Cardiac muscle cell (in vitro differentiated cells and primary cell): Measurements from ENCODE around the gene TCTN1. TPM values are rescaled to one million over a fixed set of nuclear protein-coding genes. Genes with fewer than 3 reads are reported as not detected.
"Not testable (repeated sequence)": the region's sequence is repeated elsewhere in the genome, so short reads cannot be mapped to it uniquely, and the experiment has no call there.

Experiments used
- DNase-seq, 2 donors: peaks; one replicate each; pipeline versions ENCODE4 v3.0.0 to v3.0.0-alpha.2; 2010 to 2017; ENCODE audit warnings: low read depth in 1 of 2, low spot score in 1 of 2
- H3K27ac ChIP-seq: fragments of 200-600 bp; sonication (generic); 2 replicates; pipeline ENCODE4 v1.5.1; 2016
- H3K27me3 ChIP-seq: fragments of 200-600 bp; sonication (generic); 2 replicates; pipeline ENCODE4 v1.6.0; 2016; ENCODE audit warnings: control low read depth
- H3K36me3 ChIP-seq: fragments of 200-600 bp; sonication (generic); 2 replicates; pipeline ENCODE4 v1.5.1; 2016; ENCODE audit warnings: control low read depth
- H3K4me1 ChIP-seq: fragments of 200-600 bp; sonication (generic); 2 replicates; pipeline ENCODE4 v1.8.1; 2017; ENCODE audit warnings: low read depth, mild to moderate bottlenecking, mixed run types
- H3K4me3 ChIP-seq: fragments of 200-600 bp; sonication (generic); 2 replicates; pipeline ENCODE4 v1.5.1; 2016; ENCODE audit warnings: mild to moderate bottlenecking
- H3K9me3 ChIP-seq: fragments of 200-600 bp; sonication (generic); 2 replicates; pipeline ENCODE4 v1.5.1; 2017; ENCODE audit warnings: low read depth, mild to moderate bottlenecking, control low read depth
- polyA plus RNA-seq: library from polyadenylated mRNA; unstranded; fragments of >200 nt; fragmentation: Nextera tagmentation; extraction: Ambion mirVana; gene quantifications from 2 replicates; pipeline ENCODE4 v1.2.1, GENCODE V29; 2016
- total RNA-seq: library from RNA; depleted of rRNA; stranded (reverse); fragments of >200 nt; gene quantifications from 2 replicates; pipeline ENCODE4 v1.2.3, GENCODE V29; 2016
- TF ChIP-seq, protein P1 (sequence below): IDR thresholded peaks from 2 replicates; pipeline ENCODE4 v1.5.1; 2012; ENCODE audit warnings: low read depth, mild to moderate bottlenecking, low read length

Gene TCTN1
- total and polyA plus RNA-seq, 2 experiments from 2014 or later: 49.1 to 54.1 TPM

DNA sequence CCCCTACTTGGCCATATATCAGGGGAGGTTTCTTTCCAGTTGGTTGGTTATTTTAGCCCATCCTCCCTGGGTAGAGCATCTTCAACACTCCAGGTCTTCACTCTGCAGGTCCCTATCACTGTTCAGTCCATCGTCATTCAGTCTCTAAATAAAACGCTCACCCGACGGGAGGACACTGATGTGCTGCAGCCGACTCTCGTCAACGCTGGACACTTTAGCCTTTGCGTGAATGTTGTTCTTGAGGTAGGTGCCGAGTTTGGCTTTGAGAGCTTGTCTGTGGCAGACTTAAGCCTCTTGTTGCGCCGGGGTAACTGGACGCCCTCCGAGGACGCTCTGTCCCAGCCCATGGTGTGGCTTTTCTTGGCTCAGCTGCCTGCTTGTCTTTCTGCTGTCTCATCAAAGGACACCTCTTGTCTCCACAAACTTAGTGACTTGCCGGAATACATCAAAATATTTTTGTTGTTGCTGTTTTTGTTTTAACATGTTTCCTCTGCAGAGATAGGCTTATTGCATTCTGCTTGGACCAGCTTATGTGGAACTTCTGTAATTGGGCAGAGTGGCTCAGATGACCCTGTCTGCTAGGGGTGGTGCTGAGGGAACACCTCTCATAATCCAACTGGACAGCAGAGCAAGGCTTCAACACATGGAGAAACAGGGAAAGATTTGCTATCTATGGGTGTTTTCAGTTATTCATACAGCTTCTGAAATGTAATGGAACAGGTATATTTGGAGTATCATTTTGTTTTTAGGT is 26.5 kb downstream of the TCTN1 start:
- H3K27ac ChIP-seq: peak overlapping the region; percentile 3
- TF ChIP-seq, protein P1, sequence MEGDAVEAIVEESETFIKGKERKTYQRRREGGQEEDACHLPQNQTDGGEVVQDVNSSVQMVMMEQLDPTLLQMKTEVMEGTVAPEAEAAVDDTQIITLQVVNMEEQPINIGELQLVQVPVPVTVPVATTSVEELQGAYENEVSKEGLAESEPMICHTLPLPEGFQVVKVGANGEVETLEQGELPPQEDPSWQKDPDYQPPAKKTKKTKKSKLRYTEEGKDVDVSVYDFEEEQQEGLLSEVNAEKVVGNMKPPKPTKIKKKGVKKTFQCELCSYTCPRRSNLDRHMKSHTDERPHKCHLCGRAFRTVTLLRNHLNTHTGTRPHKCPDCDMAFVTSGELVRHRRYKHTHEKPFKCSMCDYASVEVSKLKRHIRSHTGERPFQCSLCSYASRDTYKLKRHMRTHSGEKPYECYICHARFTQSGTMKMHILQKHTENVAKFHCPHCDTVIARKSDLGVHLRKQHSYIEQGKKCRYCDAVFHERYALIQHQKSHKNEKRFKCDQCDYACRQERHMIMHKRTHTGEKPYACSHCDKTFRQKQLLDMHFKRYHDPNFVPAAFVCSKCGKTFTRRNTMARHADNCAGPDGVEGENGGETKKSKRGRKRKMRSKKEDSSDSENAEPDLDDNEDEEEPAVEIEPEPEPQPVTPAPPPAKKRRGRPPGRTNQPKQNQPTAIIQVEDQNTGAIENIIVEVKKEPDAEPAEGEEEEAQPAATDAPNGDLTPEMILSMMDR: no peak

DNA sequence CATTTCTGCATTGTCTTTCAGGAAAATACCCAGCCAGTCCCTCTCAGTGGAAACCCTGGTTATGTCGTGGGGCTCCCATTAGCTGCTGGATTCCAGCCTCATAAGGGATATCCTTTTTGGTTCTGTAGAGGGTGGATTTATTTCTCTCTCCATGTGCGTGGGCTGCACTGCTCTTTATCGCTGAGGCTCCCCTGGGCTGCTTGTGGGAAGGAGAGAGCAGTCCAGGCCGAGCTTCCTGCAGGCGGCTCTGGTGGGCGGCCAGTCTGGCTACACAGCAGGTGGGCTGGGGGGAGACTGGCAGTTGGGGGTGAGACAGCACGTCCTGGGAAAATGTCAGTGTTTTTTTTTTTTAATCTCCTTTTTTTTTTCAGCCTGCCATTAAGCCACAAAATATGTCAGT is 27.6 kb downstream of the TCTN1 start:
- peak; percentile 33 to 66 for DNase-seq
- H3K9me3 ChIP-seq: no peaks in the 10 kb centered on the region
- no peak overlapping the region for H3K27ac ChIP-seq

More for the DNA sequence above, 26.5 kb downstream of the TCTN1 start:
- peak in 1 of 2 donors; percentile 20 for DNase-seq
- Histone ChIP-seq H3K4me1 (peaks cover 21% of the 10 kb centered on the region), H3K36me3 (no peaks in the 10 kb centered on the region), H3K9me3 (no peaks in the 10 kb centered on the region), H3K27me3 (no peaks in the 10 kb centered on the region), H3K4me3 (no peak overlapping the region)

DNA sequence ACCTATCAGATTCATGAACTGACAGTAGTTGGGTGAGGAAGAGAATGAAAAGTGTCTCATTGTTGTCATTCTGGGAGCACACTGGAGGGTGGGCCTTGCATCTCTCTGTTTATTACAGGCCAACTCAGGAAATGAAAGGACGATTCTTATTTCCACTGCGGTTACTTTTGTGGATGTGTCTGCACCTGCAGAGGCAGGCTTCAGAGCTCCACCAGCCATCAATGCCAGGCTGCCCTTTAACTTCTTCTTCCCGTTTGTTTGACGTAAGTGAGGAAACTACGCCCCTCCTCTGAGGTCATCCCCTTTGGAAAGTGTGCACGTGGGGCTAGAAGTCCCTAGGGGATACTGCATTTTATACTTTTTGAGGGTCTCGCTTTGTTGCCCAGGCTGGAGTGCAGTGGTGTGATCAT is 33.7 kb downstream of the TCTN1 start:
- peaks cover 8% of the 10 kb centered on the region for H3K36me3 ChIP-seq
- H3K9me3 ChIP-seq: no peaks in the 10 kb centered on the region
- H3K4me3 ChIP-seq: no peak overlapping the region
- H3K4me1 ChIP-seq: no peaks in the 10 kb centered on the region
- TF ChIP-seq, protein P1: no peak
- DNase-seq: no peak
- H3K27me3 ChIP-seq: no peaks in the 10 kb centered on the region
- no peak overlapping the region for H3K27ac ChIP-seq

More for the DNA sequence above, 27.6 kb downstream of the TCTN1 start:
- no peak overlapping the region for H3K4me3 ChIP-seq
- H3K27me3 ChIP-seq: no peaks in the 10 kb centered on the region
- TF ChIP-seq, protein P1: peak; percentile 11
- H3K4me1 ChIP-seq: peaks cover 21% of the 10 kb centered on the region
- H3K36me3 ChIP-seq: no peaks in the 10 kb centered on the region

DNA sequence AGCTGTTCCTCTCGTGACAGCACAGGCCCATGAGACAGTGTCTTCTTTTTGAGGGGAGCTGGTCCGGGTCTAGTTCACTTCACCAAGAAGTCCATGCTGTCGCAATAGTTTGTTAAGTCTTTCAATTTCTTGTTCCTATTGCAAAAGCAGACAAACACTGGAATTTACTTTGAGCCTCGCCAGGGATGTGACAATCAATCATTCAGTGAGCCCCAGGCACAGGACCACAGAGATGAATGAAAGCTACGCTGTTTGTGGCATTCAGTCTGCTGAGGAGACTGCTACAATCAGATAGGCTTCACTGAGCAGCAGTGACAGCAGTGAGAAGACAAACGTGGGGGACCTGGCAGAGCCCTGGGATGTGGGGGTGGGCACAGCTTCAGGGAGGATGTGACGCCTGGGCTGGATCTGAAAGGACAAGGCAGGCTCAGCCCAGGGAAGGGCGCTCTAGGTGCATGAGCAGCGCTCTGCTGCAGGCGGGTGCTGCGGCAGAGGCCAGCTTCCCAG is 35.5 kb downstream of the TCTN1 start:
- no peaks in the 10 kb centered on the region for H3K27me3 ChIP-seq
- H3K4me3 ChIP-seq: no peak overlapping the region
- TF ChIP-seq, protein P1: no peak
- no peaks in the 10 kb centered on the region for H3K9me3 ChIP-seq
- no peak overlapping the region for H3K27ac ChIP-seq
- H3K36me3 ChIP-seq: peaks cover 8% of the 10 kb centered on the region
- no peak for DNase-seq
- H3K4me1 ChIP-seq: no peaks in the 10 kb centered on the region

DNA sequence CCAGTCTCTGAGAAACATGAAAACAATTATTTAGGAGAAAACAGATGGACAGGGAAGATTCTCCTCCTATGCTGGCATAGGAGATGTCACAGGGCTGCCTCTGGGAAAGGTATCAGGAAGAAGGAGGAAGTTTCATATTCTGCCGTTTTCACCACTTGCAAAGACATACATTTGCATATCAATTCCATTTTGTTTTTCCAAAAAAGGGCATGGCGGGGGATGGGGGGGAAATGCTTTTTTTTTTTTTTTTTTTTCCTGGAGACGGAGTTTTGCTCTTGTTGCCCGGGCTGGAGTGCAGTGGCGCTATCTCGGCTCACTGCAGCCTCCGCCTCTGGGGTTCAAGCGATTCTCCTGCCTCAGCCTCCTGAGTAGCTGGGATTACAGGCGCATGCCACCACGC is 40.3 kb downstream of the TCTN1 start:
- not testable (repeated sequence) for H3K27me3 ChIP-seq, DNase-seq, H3K27ac ChIP-seq, H3K4me1 ChIP-seq, H3K4me3 ChIP-seq, H3K9me3 ChIP-seq, H3K36me3 ChIP-seq

DNA sequence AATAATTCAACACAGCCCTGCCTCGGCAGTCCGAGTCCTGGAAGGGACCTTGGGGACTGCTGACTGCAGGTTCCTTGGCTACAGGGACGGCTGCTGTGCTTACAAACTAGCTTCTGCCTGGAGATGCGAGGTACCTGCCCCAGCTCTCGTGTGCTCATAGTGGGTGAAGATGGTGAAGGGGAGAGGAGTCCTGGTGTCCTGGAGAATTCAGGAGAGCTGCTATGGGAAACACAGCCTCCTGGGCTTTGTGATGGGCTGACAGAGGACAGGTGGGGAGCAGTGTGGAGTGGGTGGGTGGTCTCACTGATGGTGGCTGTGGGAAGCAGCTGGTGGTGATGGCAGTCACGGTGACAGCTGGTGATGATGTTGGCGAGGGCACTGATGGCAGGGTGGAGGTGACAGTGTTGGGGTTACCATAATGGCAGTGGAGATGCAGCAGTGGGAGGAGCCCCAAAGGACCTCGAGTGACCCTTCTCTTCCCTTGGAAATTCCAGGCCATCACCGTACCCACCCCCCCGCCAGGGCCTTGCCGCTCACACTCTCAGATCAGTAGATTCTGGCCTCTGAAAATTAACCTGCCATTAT is 42.2 kb downstream of the TCTN1 start:
- Histone ChIP-seq H3K9me3 (no peaks in the 10 kb centered on the region), H3K4me3 (no peak overlapping the region), H3K4me1 (no peaks in the 10 kb centered on the region), H3K36me3 (no peaks in the 10 kb centered on the region), H3K27ac (no peak overlapping the region), H3K27me3 (no peaks in the 10 kb centered on the region)
- no peak for DNase-seq
- TF ChIP-seq, protein P1: no peak
